DND-41 (cell line): ENCODE data around the gene TNFRSF19.

Experiments
- ATAC-seq: fragments of 200-7000 bp; cut with Tn5 transposase; 3 replicates; pipeline ENCODE4 v1.9.1; 2021; ENCODE audit warnings: low read depth; ENCODE audit not compliant: insufficient read depth
- DNase-seq: peaks from one replicate; pipeline ENCODE4 v3.0.0-alpha.2; 2020
- H2AFZ ChIP-seq: 2 replicates; pipeline ENCODE4 v1.6.0; 2012; ENCODE audit warnings: low read depth, low read length
- H3K27ac ChIP-seq: 2 replicates; pipeline ENCODE4 v1.5.1; 2012; ENCODE audit warnings: low read length, inconsistent platforms
- H3K27me3 ChIP-seq: fragments of 200-600 bp; sonication (generic); 2 replicates; pipeline ENCODE4 v1.6.0; 2012; ENCODE audit warnings: low read length, mild to moderate bottlenecking, inconsistent platforms; ENCODE audit not compliant: insufficient read depth, poor library complexity
- H3K36me3 ChIP-seq: 2 replicates; pipeline ENCODE4 v1.5.1; 2012; ENCODE audit warnings: low read length, inconsistent platforms; ENCODE audit not compliant: insufficient read depth
- H3K4me1 ChIP-seq: 2 replicates; pipeline ENCODE4 v1.5.1; 2012; ENCODE audit warnings: mild to moderate bottlenecking, low read length; ENCODE audit not compliant: insufficient read depth
- H3K4me2 ChIP-seq: 2 replicates; pipeline ENCODE4 v1.6.0; 2012; ENCODE audit warnings: mild to moderate bottlenecking, moderate library complexity, low read length, inconsistent platforms; ENCODE audit not compliant: insufficient read depth
- H3K4me3 ChIP-seq, 2 experiments: fragments of 200-600 bp in 1 of 2; shearing (Covaris generic) in 1 of 2; 2 replicates each; pipeline ENCODE4 v1.5.1; 2012 to 2016; ENCODE audit warnings: inconsistent platforms in 2 of 2, low read length in 2 of 2, mild to moderate bottlenecking in 2 of 2, low read depth in 1 of 2, moderate library complexity in 1 of 2
- H3K79me2 ChIP-seq: 2 replicates; pipeline ENCODE4 v1.6.0; 2012; ENCODE audit warnings: low read length, inconsistent platforms; ENCODE audit not compliant: insufficient read depth
- H3K9ac ChIP-seq: 2 replicates; pipeline ENCODE4 v1.6.0; 2012; ENCODE audit warnings: low read depth, mild to moderate bottlenecking, inconsistent platforms, low read length, moderate library complexity
- H3K9me3 ChIP-seq: 2 replicates; pipeline ENCODE4 v1.5.1; 2012; ENCODE audit warnings: low read length, moderate library complexity, mild to moderate bottlenecking, inconsistent platforms; ENCODE audit not compliant: insufficient read depth, severe bottlenecking
- H4K20me1 ChIP-seq: 2 replicates; pipeline ENCODE4 v1.6.0; 2012; ENCODE audit warnings: low read length; ENCODE audit not compliant: insufficient read depth
- CTCF ChIP-seq: IDR thresholded peaks from 2 replicates; pipeline ENCODE4 v1.5.1; 2012; ENCODE audit warnings: borderline replicate concordance, low read length, moderate library complexity, mild to moderate bottlenecking; ENCODE audit not compliant: poor library complexity, severe bottlenecking; ENCODE audit errors: extremely low read depth
- EZH2 ChIP-seq: IDR thresholded peaks from 3 replicates; pipeline ENCODE4 v1.6.1; 2012; ENCODE audit warnings: borderline replicate concordance, low read depth, mild to moderate bottlenecking, moderate library complexity, low read length, inconsistent platforms; ENCODE audit not compliant: severe bottlenecking

TNFRSF19 gene

GRCh38 chr13:23552661-23553060, 17.6 kb upstream of the TNFRSF19 start:
- no peak overlapping the region for H3K9ac ChIP-seq
- H3K4me2 ChIP-seq, result no peak overlapping the region
- DNase-seq, result no peak
- H3K79me2 ChIP-seq, result no peaks in the 10 kb centered on the region
- no peak overlapping the region for H3K4me3 ChIP-seq
- no peaks in the 10 kb centered on the region for H4K20me1 ChIP-seq
- no peak overlapping the region for H3K27ac ChIP-seq
- no peaks in the 10 kb centered on the region for H3K9me3 ChIP-seq
- H3K4me1 ChIP-seq, result no peaks in the 10 kb centered on the region
- H2AFZ ChIP-seq, result no peak overlapping the region
- H3K27me3 ChIP-seq, result no peaks in the 10 kb centered on the region
- no peak for TF ChIP-seq EZH2
- TF ChIP-seq CTCF, result no peak
- ATAC-seq, result no peak
- H3K36me3 ChIP-seq, result no peaks in the 10 kb centered on the region

- H3K9me3 ChIP-seq, result no peaks in the 10 kb centered on the region
- TF ChIP-seq EZH2, result no peak
- no peak for TF ChIP-seq CTCF
- H3K36me3 ChIP-seq, result no peaks in the 10 kb centered on the region
- no peaks in the 10 kb centered on the region for H4K20me1 ChIP-seq
- H3K4me1 ChIP-seq, result no peaks in the 10 kb centered on the region
- no peak overlapping the region for H3K27ac ChIP-seq
- H3K9ac ChIP-seq, result no peak overlapping the region
- no peak overlapping the region for H3K4me2 ChIP-seq
- no peak for ATAC-seq
- H3K79me2 ChIP-seq, result no peaks in the 10 kb centered on the region
- no peaks in the 10 kb centered on the region for H3K27me3 ChIP-seq
- no peak overlapping the region for H3K4me3 ChIP-seq
- no peak for DNase-seq
- no peak overlapping the region for H2AFZ ChIP-seq
These were observed 16.2 kb upstream of the TNFRSF19 start for GRCh38 chr13:23554000-23554399.

- TF ChIP-seq CTCF (no peak), EZH2 (no peak)
- H3K27ac ChIP-seq, result no peak overlapping the region
These were observed 13.2 kb upstream of the TNFRSF19 start for GRCh38 chr13:23557043-23557442.

GRCh38 chr13:23557733-23558132, 12.5 kb upstream of the TNFRSF19 start:
- no peak overlapping the region for H3K9ac ChIP-seq
- no peaks in the 10 kb centered on the region for H3K4me1 ChIP-seq
- H3K9me3 ChIP-seq, result no peaks in the 10 kb centered on the region
- peaks cover under 1% of the 10 kb centered on the region for H3K27me3 ChIP-seq
- H2AFZ ChIP-seq, result no peak overlapping the region
- H3K4me2 ChIP-seq, result no peak overlapping the region
- no peaks in the 10 kb centered on the region for H3K79me2 ChIP-seq
- TF ChIP-seq EZH2 (no peak), CTCF (no peak)
- ATAC-seq (no peak), DNase-seq (no peak)
- no peak overlapping the region for H3K4me3 ChIP-seq
- H3K27ac ChIP-seq, result no peak overlapping the region
- H4K20me1 ChIP-seq, result no peaks in the 10 kb centered on the region
- H3K36me3 ChIP-seq, result no peaks in the 10 kb centered on the region

More at GRCh38 chr13:23557043-23557442, 13.2 kb upstream of the TNFRSF19 start:
- ATAC-seq (no peak), DNase-seq (no peak)
- no peaks in the 10 kb centered on the region for H3K79me2 ChIP-seq
- no peak overlapping the region for H3K4me2 ChIP-seq
- no peak overlapping the region for H3K9ac ChIP-seq
- H3K4me3 ChIP-seq, result no peak overlapping the region
- no peaks in the 10 kb centered on the region for H3K27me3 ChIP-seq
- H4K20me1 ChIP-seq, result no peaks in the 10 kb centered on the region
- no peaks in the 10 kb centered on the region for H3K4me1 ChIP-seq
- H3K9me3 ChIP-seq, result no peaks in the 10 kb centered on the region
- H2AFZ ChIP-seq, result no peak overlapping the region
- no peaks in the 10 kb centered on the region for H3K36me3 ChIP-seq
